ENCODE results near the gene EMP2.
"Not testable (repeated sequence)": the region's sequence is repeated elsewhere in the genome, so short reads cannot be mapped to it uniquely, and the experiment has no call there.

Gene EMP2

DNA sequence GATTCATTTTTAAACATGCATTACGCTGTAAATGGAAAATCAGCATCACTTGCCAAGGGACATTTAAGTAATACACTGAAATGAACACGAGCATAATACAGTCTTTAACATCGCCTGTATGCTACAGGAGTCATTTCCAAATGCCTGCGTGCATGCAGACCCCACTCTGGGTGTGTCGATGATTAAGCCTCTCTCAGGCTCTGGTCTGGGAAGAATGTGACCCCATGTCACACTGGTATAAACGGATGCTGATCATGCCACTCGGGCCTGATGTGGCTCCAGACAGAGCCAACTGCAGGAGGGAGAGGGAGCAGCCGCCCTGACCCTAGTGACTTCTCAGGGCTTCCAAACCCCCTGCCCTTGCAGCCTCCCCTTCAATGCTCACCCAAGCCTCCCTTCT is 10.8 kb downstream of the EMP2 start:
- no peak for DNase-seq (ENCODE audit: low read depth)
- TF ChIP-seq, protein P1, sequence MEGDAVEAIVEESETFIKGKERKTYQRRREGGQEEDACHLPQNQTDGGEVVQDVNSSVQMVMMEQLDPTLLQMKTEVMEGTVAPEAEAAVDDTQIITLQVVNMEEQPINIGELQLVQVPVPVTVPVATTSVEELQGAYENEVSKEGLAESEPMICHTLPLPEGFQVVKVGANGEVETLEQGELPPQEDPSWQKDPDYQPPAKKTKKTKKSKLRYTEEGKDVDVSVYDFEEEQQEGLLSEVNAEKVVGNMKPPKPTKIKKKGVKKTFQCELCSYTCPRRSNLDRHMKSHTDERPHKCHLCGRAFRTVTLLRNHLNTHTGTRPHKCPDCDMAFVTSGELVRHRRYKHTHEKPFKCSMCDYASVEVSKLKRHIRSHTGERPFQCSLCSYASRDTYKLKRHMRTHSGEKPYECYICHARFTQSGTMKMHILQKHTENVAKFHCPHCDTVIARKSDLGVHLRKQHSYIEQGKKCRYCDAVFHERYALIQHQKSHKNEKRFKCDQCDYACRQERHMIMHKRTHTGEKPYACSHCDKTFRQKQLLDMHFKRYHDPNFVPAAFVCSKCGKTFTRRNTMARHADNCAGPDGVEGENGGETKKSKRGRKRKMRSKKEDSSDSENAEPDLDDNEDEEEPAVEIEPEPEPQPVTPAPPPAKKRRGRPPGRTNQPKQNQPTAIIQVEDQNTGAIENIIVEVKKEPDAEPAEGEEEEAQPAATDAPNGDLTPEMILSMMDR (IDR thresholded peaks at IDR 0.05; ENCODE audit: low read length, missing control alignments), result no peak
- H3K4me3 ChIP-seq (replicated peaks; ENCODE audit: low read depth, low read length), result no peak overlapping the region

DNA sequence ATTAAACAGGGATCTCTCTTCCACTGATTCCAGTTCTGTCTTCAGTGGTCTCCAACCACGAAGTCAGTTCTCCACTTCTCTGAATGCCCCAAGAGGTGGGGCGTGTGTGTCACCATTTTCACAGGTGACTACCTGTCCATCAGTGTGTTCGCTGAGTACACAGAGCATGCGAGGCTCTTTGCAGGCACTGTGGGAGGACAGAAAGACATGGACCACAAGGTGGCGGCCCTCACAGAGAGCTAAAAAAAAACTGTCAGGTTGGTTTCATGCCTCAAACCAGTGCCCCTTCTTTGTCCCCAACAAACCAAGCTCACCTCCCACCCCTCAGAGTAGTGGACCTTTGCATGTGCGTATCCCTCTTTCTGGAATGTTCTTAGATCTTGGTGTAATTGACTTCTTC is 13.8 kb downstream of the EMP2 start:
- DNase-seq (ENCODE audit: low read depth), result no peak
- H3K4me3 ChIP-seq (replicated peaks; ENCODE audit: low read depth, low read length), result no peak overlapping the region
- TF ChIP-seq, protein P1 (IDR thresholded peaks at IDR 0.05; ENCODE audit: low read length, missing control alignments), result no peak

DNA sequence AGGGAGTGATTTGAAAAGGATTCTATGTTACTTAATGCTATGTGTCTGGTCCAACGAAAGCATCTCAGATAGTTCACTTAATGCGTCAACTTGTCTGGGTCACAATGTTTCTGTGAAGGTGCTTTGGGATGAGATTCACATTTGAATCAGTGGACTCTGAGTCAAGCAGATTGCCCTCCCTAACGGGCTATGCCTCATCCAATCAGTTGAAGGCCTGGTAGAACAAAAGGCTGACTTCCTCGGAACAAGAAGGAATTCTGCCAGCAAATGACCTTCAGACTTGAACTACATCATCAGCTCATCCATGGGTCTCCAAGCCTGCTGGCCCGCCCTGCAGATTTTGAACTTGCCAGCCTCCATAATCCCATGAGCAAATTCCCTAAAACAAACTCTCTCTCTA is 15.2 kb downstream of the EMP2 start:
- TF ChIP-seq, protein P1 (IDR thresholded peaks at IDR 0.05; ENCODE audit: low read length, missing control alignments), result no peak
- peak; percentile 13 for DNase-seq (ENCODE audit: low read depth)
- H3K4me3 ChIP-seq (replicated peaks; ENCODE audit: low read depth, low read length), result no peak overlapping the region

DNA sequence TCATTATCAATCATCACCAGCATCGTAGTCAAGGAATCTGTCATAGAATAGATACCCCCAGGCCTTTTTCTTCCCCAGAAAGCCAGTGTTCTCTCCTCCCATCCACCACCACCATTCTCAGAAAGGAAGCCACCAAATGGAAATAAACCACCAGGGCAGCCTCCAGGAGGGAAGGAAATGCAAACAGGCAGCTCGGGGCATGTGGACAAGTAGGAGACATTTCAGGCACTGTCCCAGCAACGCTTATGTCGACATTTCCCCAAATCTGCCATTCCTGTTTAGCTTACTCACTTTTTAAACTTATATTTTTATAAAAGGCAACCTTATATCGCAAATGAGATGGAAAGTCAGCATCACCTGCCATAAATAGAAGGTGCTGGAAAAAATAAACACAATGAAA is 15.8 kb downstream of the EMP2 start:
- no peak overlapping the region for H3K4me3 ChIP-seq (replicated peaks; ENCODE audit: low read depth, low read length)
- no peak for DNase-seq (ENCODE audit: low read depth)
- TF ChIP-seq, protein P1 (IDR thresholded peaks at IDR 0.05; ENCODE audit: low read length, missing control alignments), result no peak

DNA sequence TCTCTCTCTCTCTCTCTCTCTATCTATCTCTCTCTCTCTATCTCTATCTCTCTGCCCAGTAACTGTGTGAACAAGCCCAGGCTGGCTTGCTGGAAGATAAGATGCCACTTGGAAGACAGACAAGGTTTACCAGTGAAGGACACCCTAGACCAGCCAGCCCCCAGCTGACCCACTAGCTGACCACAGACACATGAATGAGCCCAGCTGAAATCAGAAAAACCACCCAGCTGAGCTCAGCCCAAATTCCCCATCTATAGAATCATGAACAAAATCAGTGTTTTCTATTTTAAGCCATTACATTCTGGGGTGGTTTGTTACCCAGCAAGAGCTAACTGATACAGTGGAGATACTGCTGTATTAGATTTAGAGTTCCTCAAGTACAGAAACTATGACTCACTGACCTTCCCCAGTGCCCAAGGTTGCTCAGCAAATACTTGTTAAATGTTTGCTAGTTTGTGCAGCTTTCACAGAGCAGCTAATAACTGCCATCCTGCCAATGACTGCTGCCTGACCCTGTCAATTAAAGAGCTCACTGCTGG is 18.0 kb downstream of the EMP2 start:
- no peak overlapping the region for H3K4me3 ChIP-seq (replicated peaks; ENCODE audit: low read depth, low read length)
- TF ChIP-seq, protein P1 (IDR thresholded peaks at IDR 0.05; ENCODE audit: low read length, missing control alignments), result no peak
- no peak for DNase-seq (ENCODE audit: low read depth)

DNA sequence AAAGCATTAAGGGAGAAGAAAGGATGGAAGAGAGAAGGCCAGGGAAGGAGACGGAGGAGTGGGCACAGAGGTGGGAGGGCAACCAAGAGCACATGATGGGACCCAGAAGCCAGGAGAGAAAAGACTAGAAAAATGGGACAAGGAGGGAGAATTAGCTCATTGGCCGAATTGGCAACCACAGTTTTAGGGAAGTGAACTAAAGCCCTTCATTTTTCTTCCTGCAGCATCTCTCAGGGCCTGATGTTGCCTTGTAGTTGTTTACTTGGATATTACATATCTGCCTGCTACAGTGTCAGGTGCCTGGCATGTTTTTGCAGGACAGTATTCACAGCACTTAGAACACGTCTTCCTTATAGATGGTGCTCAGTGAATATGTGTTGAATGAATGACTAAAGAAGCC is 19.0 kb downstream of the EMP2 start:
- no peak for DNase-seq (ENCODE audit: low read depth)
- TF ChIP-seq, protein P1 (IDR thresholded peaks at IDR 0.05; ENCODE audit: low read length, missing control alignments), result no peak

DNA sequence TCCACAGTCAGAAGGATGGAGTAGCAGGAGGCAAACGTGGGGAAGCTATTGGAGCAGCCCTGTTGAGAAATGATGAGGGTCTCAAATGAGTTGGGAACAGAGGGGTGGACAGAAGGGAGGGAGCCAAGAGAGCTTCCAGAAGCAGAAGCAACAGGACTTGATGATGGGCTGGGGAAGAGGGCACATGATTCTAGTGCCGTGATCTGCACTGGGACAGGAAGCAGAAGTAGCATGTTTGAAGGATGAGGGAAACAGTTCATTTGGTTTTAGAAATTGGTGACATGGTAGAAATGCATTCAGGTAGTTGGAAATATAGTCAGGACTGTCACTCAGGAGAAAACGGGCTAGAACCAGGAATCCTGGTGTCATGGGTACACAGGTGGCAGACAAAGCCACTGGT is 19.4 kb downstream of the EMP2 start:
- no peak for DNase-seq (ENCODE audit: low read depth)

More for the DNA sequence above, 19.0 kb downstream of the EMP2 start:
- H3K4me3 ChIP-seq (replicated peaks; ENCODE audit: low read depth, low read length), result no peak overlapping the region

DNA sequence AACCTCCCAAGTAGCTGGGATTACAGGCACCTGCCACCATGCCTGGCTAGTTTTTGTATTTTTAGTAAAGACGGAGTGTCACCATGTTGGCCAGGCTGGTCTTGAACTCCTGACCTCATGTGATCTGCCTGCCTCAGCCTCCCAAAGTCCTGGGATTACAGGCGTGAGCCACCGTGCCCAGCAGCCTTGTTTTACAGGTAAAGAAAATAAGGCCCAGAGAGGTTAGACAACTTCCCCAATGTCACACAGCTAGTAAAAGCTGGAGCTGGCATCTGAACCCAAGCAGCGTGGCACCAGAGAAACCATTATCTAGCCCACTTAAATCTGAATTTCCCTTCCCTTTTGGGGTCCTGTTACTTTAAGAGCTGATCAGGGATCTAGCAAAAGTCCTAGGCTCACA is 20.6 kb downstream of the EMP2 start:
- not testable (repeated sequence) for H3K4me3 ChIP-seq (replicated peaks; ENCODE audit: low read depth, low read length); DNase-seq (ENCODE audit: low read depth)

More for the DNA sequence above, 19.4 kb downstream of the EMP2 start:
- no peak overlapping the region for H3K4me3 ChIP-seq (replicated peaks; ENCODE audit: low read depth, low read length)
- TF ChIP-seq, protein P1 (IDR thresholded peaks at IDR 0.05; ENCODE audit: low read length, missing control alignments), result no peak
